ENCODE results near the gene IRF6.

- no peak for TF ChIP-seq CTCF (IDR thresholded peaks at IDR 0.05; ENCODE audit: insufficient read depth, low read length, poor library complexity, severe bottlenecking)
- TF ChIP-seq EZH2phosphoT487 (conservative IDR thresholded peaks at IDR 0.05; ENCODE audit: low read length) = no peak
These were observed 54.2 kb downstream of the IRF6 start for GRCh38 chr1:209751627-209752231.

All from SU-DHL-6 (cell line).